HepG2 (cell line): ENCODE data around the gene OR2V2. TPM values are rescaled to one million over a fixed set of nuclear protein-coding genes. Genes with fewer than 3 reads are reported as not detected.

Experiments used
- ATAC-seq: fragments of 200-7000 bp; cut with Tn5 transposase; 3 replicates; pipeline ENCODE4 v1.9.1; 2020; ENCODE audit warnings: mild to moderate bottlenecking, moderate library complexity
- BruUV-seq: library from RNA; stranded (reverse); fragments of 400-500 nt; replicated peaks from 2 replicates; lab custom pipeline; 2021; lab: Mats Ljungman, UMichigan
- CTCF ChIA-PET: fragments of 300-600 bp; formaldehyde crosslinking; extraction: SDS; loops from one replicate; lab custom pipeline; 2021; ENCODE audit warnings: low total read pairs, inconsistent platforms, low intra/inter-chr PET ratio; lab: Yijun Ruan, JAX
- POLR2A ChIA-PET: fragments of 350-600 bp; sonication (Branson Sonifier 250); formaldehyde crosslinking; loops from one replicate; lab custom pipeline; 2020; ENCODE audit warnings: antibody characterized with exemption, inconsistent platforms; lab: Yijun Ruan, JAX
- DNase-seq: peaks from one replicate; pipeline ENCODE4 v3.0.0-alpha.2; 2015; ENCODE audit warnings: low spot score
- FAIRE-seq: peaks from 3 replicates; lab custom pipeline; 2011; peaks lifted over from hg19 to GRCh38; lab: Jason Lieb, UNC
- H2AFZ ChIP-seq: one replicate; pipeline ENCODE4 v1.6.1; 2011; ENCODE audit warnings: low read length, inconsistent platforms
- H3K27ac ChIP-seq: fragments of 300-600 bp; 3 replicates; pipeline ENCODE4 v1.8.0; 2011; ENCODE audit warnings: mixed run types, mild to moderate bottlenecking, mixed read lengths, low read length, inconsistent platforms; ENCODE audit not compliant: insufficient read depth; ENCODE audit errors: extremely low read length
- H3K27me3 ChIP-seq, 2 experiments: fragments of 200-600 bp in 1 of 2; 2 replicates in 1 of 2; 3 replicates in 1 of 2; pipeline versions ENCODE4 v1.6.0 to v1.8.0; 2011; ENCODE audit warnings: low read length in 2 of 2, mild to moderate bottlenecking in 2 of 2, moderate library complexity in 2 of 2, inconsistent platforms in 1 of 2; ENCODE audit not compliant: insufficient read depth in 2 of 2, control insufficient read depth in 1 of 2
- H3K36me3 ChIP-seq, 2 experiments: fragments of 200-600 bp in 1 of 2; replicated peaks in 1 of 2; 2 replicates in 1 of 2; 3 replicates in 1 of 2; pipeline versions ENCODE4 v1.5.1 to v1.8.0; 2011; ENCODE audit warnings: low read length in 2 of 2, inconsistent platforms in 1 of 2; ENCODE audit not compliant: insufficient read depth in 2 of 2, control insufficient read depth in 1 of 2
- H3K4me1 ChIP-seq: 2 replicates; pipeline ENCODE4 v1.5.1; 2012; ENCODE audit warnings: low read length, inconsistent platforms; ENCODE audit not compliant: insufficient read depth
- H3K4me2 ChIP-seq: 2 replicates; pipeline ENCODE4 v1.6.0; 2011; ENCODE audit warnings: low read depth, low read length, inconsistent platforms
- H3K4me3 ChIP-seq, 3 experiments: fragments of 200-600 bp in 1 of 3; sonication (generic), shearing (Covaris generic) in 1 of 3; replicated peaks in 1 of 3; 2 replicates each; pipeline ENCODE4 v1.5.1; 2011 to 2016; ENCODE audit warnings: low read length in 3 of 3, inconsistent platforms in 2 of 3, low read depth in 2 of 3, mild to moderate bottlenecking in 2 of 3, control low read depth in 1 of 3, mixed read lengths in 1 of 3; ENCODE audit not compliant: insufficient read depth in 1 of 3
- H3K79me2 ChIP-seq: one replicate; pipeline ENCODE4 v1.6.1; 2011; ENCODE audit warnings: low read length, inconsistent platforms; ENCODE audit not compliant: insufficient read depth
- H3K9ac ChIP-seq: 2 replicates; pipeline ENCODE4 v1.6.0; 2011; ENCODE audit warnings: mild to moderate bottlenecking, low read depth, low read length, inconsistent platforms; ENCODE audit not compliant: insufficient read depth
- H3K9me3 ChIP-seq: 2 replicates; pipeline ENCODE4 v1.5.1; 2012; ENCODE audit warnings: mild to moderate bottlenecking, low read length
- H4K20me1 ChIP-seq: 2 replicates; pipeline ENCODE4 v1.6.0; 2011; ENCODE audit warnings: inconsistent platforms, mild to moderate bottlenecking, low read length, moderate library complexity; ENCODE audit not compliant: insufficient read depth
- CCAR2 ChIP-seq: fragments of 200-400 bp; formaldehyde crosslinking; optimal IDR thresholded peaks from 2 replicates; pipeline ENCODE3; 2018; ENCODE audit warnings: low read depth, mild to moderate bottlenecking, low read length, moderate library complexity
- GPN1 ChIP-seq: sonication (generic); formaldehyde crosslinking; IDR thresholded peaks from 2 replicates; pipeline ENCODE4 v1.5.1; 2020; ENCODE audit warnings: missing genetic modification reagents, borderline replicate concordance
- KDM5B ChIP-seq: sonication (generic); formaldehyde crosslinking; IDR thresholded peaks from 2 replicates; pipeline ENCODE4 v1.4.0; 2020; ENCODE audit warnings: missing genetic modification reagents, mild to moderate bottlenecking, borderline replicate concordance
- LCORL ChIP-seq, 2 experiments: fragments of 450-650 bp in 1 of 2; sonication (generic) in 1 of 2; formaldehyde crosslinking in 1 of 2; IDR thresholded peaks; 2 replicates each; pipeline versions ENCODE4 v1.5.0 to v1.6.1; 2017 to 2020; ENCODE audit warnings: antibody characterized with exemption in 1 of 2, missing genetic modification reagents in 1 of 2
- NFIB ChIP-seq: sonication (generic); formaldehyde crosslinking; IDR thresholded peaks from 2 replicates; pipeline ENCODE4 v1.9.0; 2021; ENCODE audit warnings: missing genetic modification reagents, mild to moderate bottlenecking, borderline replicate concordance
- NKX3-1 ChIP-seq: sonication (generic); formaldehyde crosslinking; IDR thresholded peaks from 2 replicates; pipeline ENCODE4 v1.5.0; 2020; ENCODE audit warnings: missing genetic modification reagents
- PAX8 ChIP-seq: sonication (generic); formaldehyde crosslinking; IDR thresholded peaks from 2 replicates; pipeline ENCODE4 v1.8.0; 2022; ENCODE audit warnings: mild to moderate bottlenecking, missing genetic modification reagents, borderline replicate concordance
- POLR2AphosphoS5 ChIP-seq: IDR thresholded peaks from 2 replicates; pipeline ENCODE4 v1.6.1; 2012; ENCODE audit warnings: low read depth, low read length
- TCF7L2 ChIP-seq: IDR thresholded peaks from 2 replicates; pipeline ENCODE4 v1.6.1; 2011; ENCODE audit warnings: mild to moderate bottlenecking, low read depth, low read length, moderate library complexity
- THAP9 ChIP-seq: sonication (generic); formaldehyde crosslinking; IDR thresholded peaks from 2 replicates; pipeline ENCODE4; 2020; ENCODE audit warnings: missing genetic modification reagents, mild to moderate bottlenecking, borderline replicate concordance
- ZNF253 ChIP-seq: sonication (generic); formaldehyde crosslinking; IDR thresholded peaks from 2 replicates; pipeline ENCODE4 v1.8.0; 2022; ENCODE audit warnings: mild to moderate bottlenecking, missing genetic modification reagents, borderline replicate concordance
- ZNF737 ChIP-seq: sonication (generic); formaldehyde crosslinking; IDR thresholded peaks from 2 replicates; pipeline ENCODE4 v1.5.0; 2020; ENCODE audit warnings: missing genetic modification reagents, mild to moderate bottlenecking, borderline replicate concordance
- ZNF770 ChIP-seq: sonication (generic); formaldehyde crosslinking; IDR thresholded peaks from 2 replicates; pipeline ENCODE4 v1.5.0; 2020; ENCODE audit warnings: mild to moderate bottlenecking, missing genetic modification reagents
- WGBS: methylation state at CpG from one replicate; pipeline ENCODE4 v1.1.6; 2017; ENCODE audit warnings: low lambda C conversion rate; 5-methylcytosine and 5-hydroxymethylcytosine counted together
- in situ Hi-C: cut with HindIII; loops from 2 replicates; pipeline ENCODE4 v1.10.0; 2017; ENCODE audit warnings: low pct_unique_long_range_greater_than_20kb; ENCODE audit not compliant: extremely low pct_ligation_motif_present
- intact Hi-C: fragments of 100-400 bp; cut with micrococcal nuclease; formaldehyde crosslinking; loops from one replicate; pipeline ENCODE4 v1.10.0; 2022; ENCODE audit not compliant: unreplicated experiment
- polyA plus RNA-seq, 8 experiments: library from polyadenylated mRNA; depleted of rRNA in 3 of 8; stranded (reverse) in 7 of 8; unstranded in 1 of 8; fragments of >200 nt; fragmentation: Illumina TruSeq in 4 of 8; extraction: Trizol in 4 of 8; gene quantifications; 2 replicates each; pipeline versions ENCODE4 v1.2.1 to v1.2.3, GENCODE V29; 2011 to 2016; ENCODE audit warnings: low read depth in 4 of 8, missing spikeins in 1 of 8, mixed read lengths in 1 of 8; ENCODE audit not compliant: insufficient read depth in 1 of 8
- total RNA-seq, 5 experiments: library from RNA; depleted of rRNA; stranded (reverse); fragments of >200 nt; fragmentation: Illumina TruSeq; extraction: Trizol; gene quantifications; 2 replicates each; pipeline ENCODE4 v1.2.3, GENCODE V29; 2016; ENCODE audit warnings: low read depth in 1 of 5

OR2V2 gene
- total and polyA plus RNA-seq, 2 of the 13 experiments (the other 11 are each of a cell fraction or from before 2014, with no cell fraction given): not detected

GRCh38 chr5:181176254-181176952 lies 29.0 kb downstream of the OR2V2 start:
- TF ChIP-seq LCORL (IDR thresholded peaks at IDR 0.05) (no peak), LCORL (CRISPR knock-in tag; IDR thresholded peaks at IDR 0.05) (no peak), CCAR2 (no peak), NKX3-1 (CRISPR knock-in tag) (no peak), ZNF737 (CRISPR knock-in tag) (no peak), ZNF770 (CRISPR knock-in tag) (no peak), NFIB (CRISPR knock-in tag) (no peak), ZNF253 (CRISPR knock-in tag) (no peak), GPN1 (CRISPR knock-in tag) (no peak), TCF7L2 (no peak), POLR2AphosphoS5 (no peak), KDM5B (CRISPR knock-in tag) (no peak), THAP9 (no peak), PAX8 (CRISPR knock-in tag) (no peak)
- TF ChIP-seq, all 625 proteins: peak for 0
- Histone ChIP-seq H3K27me3 (peaks cover 0 to 8% of the 10 kb centered on the region in 2 experiments; a peak in 1 of 5 replicates), H3K9me3 (no peaks in the 10 kb centered on the region), H3K4me1 (peaks cover 48% of the 10 kb centered on the region), H3K4me3 (no peak overlapping the region), H3K9ac (no peak overlapping the region), H2AFZ (no peak overlapping the region), H3K4me2 (peak overlapping the region; percentile 63), H3K27ac (no peak overlapping the region), H3K79me2 (no peaks in the 10 kb centered on the region), H4K20me1 (no peaks in the 10 kb centered on the region), H3K36me3 (no peaks in the 10 kb centered on the region)
- ATAC-seq (no peak), DNase-seq (no peak), FAIRE-seq (no peak)
- ChIA-PET CTCF (no interaction called here), POLR2A (no interaction called here)
- intact Hi-C loops: no loop called here
- 2% methylated on average over 3 of the region's 3 CpGs for WGBS
- in situ Hi-C loops: no loop called here
- BruUV-seq: no TSS peak
